Epithelial cell of esophagus (primary cell): ENCODE data around the gene UBE2Q1.
A peak's percentile ranks its signal among the peaks of the same experiment; 100 is the strongest.

Source experiments
- DNase-seq: peaks from one replicate; pipeline ENCODE4 v3.0.0; 2010; ENCODE audit warnings: low read depth
- H3K4me3 ChIP-seq: 2 replicates; pipeline ENCODE4 v1.5.1; 2011; ENCODE audit warnings: mild to moderate bottlenecking, low read length, control low read depth
- CTCF ChIP-seq: IDR thresholded peaks from 2 replicates; pipeline ENCODE4 v1.5.1; 2011; ENCODE audit warnings: low read depth, mild to moderate bottlenecking, low read length, control low read depth, inconsistent platforms; ENCODE audit not compliant: insufficient read depth; ENCODE audit errors: missing control alignments

The UBE2Q1 gene

GRCh38 chr1:154598871-154599635, 40.6 kb upstream of the UBE2Q1 start:
- TF ChIP-seq CTCF, result no peak
- H3K4me3 ChIP-seq, result no peak overlapping the region
- no peak for DNase-seq

GRCh38 chr1:154595621-154596020, 37.2 kb upstream of the UBE2Q1 start:
- H3K4me3 ChIP-seq, result no peak overlapping the region
- no peak for TF ChIP-seq CTCF
- peak; percentile 88 for DNase-seq

- no peak for TF ChIP-seq CTCF
- H3K4me3 ChIP-seq, result no peak overlapping the region
- DNase-seq, result no peak
Observed at GRCh38 chr1:154594811-154595210, 36.3 kb upstream of the UBE2Q1 start.

- no peak for TF ChIP-seq CTCF
- H3K4me3 ChIP-seq, result no peak overlapping the region
- DNase-seq, result no peak
Observed at GRCh38 chr1:154593390-154593789, 34.9 kb upstream of the UBE2Q1 start.

- no peak for DNase-seq
- H3K4me3 ChIP-seq, result no peak overlapping the region
- no peak for TF ChIP-seq CTCF
Observed at GRCh38 chr1:154591206-154591605, 32.7 kb upstream of the UBE2Q1 start.

GRCh38 chr1:154590756-154591155, 32.3 kb upstream of the UBE2Q1 start:
- no peak for DNase-seq
- no peak overlapping the region for H3K4me3 ChIP-seq
- TF ChIP-seq CTCF, result no peak

GRCh38 chr1:154589780-154590179, 31.3 kb upstream of the UBE2Q1 start:
- TF ChIP-seq CTCF, result no peak
- H3K4me3 ChIP-seq, result no peak overlapping the region
- no peak for DNase-seq
